Stomach smooth muscle (tissue), 2 donors: ENCODE data around the gene ELAVL2.

Experiments used
- H3K27ac ChIP-seq: one replicate; pipeline ENCODE4 v1.7.0; 2013; ENCODE audit warnings: mild to moderate bottlenecking, low read length, inconsistent platforms
- H3K27me3 ChIP-seq, 2 donors: one replicate each; pipeline ENCODE4 v1.7.0; 2013; ENCODE audit warnings: low read length in 2 of 2; ENCODE audit not compliant: insufficient read depth in 2 of 2, control insufficient read depth in 1 of 2
- H3K36me3 ChIP-seq, 2 donors: one replicate each; pipeline ENCODE4 v1.7.0; 2013; ENCODE audit warnings: low read length in 2 of 2; ENCODE audit not compliant: control insufficient read depth in 2 of 2, insufficient read depth in 2 of 2
- H3K4me1 ChIP-seq: one replicate; pipeline ENCODE4 v1.7.0; 2013; ENCODE audit warnings: low read length; ENCODE audit not compliant: control insufficient read depth, insufficient read depth
- H3K4me3 ChIP-seq, 2 donors: one replicate each; pipeline ENCODE4 v1.7.0; 2013; ENCODE audit warnings: low read length in 2 of 2
- H3K9ac ChIP-seq, 2 donors: one replicate each; pipeline ENCODE4 v1.7.0; 2013; ENCODE audit warnings: low read length in 2 of 2, mild to moderate bottlenecking in 1 of 2
- H3K9me3 ChIP-seq, 2 donors: one replicate each; pipeline ENCODE4 v1.7.0; 2013; ENCODE audit warnings: low read length in 2 of 2; ENCODE audit not compliant: control insufficient read depth in 2 of 2
- donor health status: healthy.
- donor health status: Pancreatic carcinoma.

ELAVL2 gene

GRCh38 chr9:23686257-23686656 is 139.8 kb downstream of the ELAVL2 start:
- H3K27me3 ChIP-seq = no peaks in the 10 kb centered on the region
- H3K27ac ChIP-seq = no peak overlapping the region
- H3K36me3 ChIP-seq = no peaks in the 10 kb centered on the region
- no peak overlapping the region for H3K4me3 ChIP-seq
- no peak overlapping the region for H3K9ac ChIP-seq
- no peaks in the 10 kb centered on the region for H3K9me3 ChIP-seq
- H3K4me1 ChIP-seq = no peaks in the 10 kb centered on the region

DNA sequence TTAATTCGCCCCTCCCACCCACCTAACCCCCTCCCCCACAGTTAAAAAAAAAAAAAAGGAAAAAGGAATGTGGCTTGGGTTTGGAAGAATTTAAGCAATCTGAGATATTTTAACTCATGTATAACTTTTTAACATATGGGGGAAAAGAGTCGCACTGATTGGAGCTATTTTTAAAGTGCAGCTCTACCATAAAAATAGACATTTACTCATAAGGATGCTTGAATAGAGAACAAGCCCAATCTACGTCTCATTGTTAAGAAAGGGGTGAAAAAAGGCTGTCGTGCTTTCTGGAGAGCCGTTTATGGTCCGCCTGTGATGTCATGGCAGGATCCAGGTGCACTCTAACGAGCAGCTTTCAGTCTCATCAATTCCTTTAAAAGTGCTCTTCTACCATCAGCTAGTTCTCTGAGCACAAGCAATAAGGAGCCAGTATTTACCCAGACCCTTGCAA is 142.4 kb downstream of the ELAVL2 start:
- H3K4me1 ChIP-seq = no peaks in the 10 kb centered on the region
- no peaks in the 10 kb centered on the region for H3K27me3 ChIP-seq
- no peaks in the 10 kb centered on the region for H3K36me3 ChIP-seq
- no peaks in the 10 kb centered on the region for H3K9me3 ChIP-seq
- H3K4me3 ChIP-seq = no peak overlapping the region
- no peak overlapping the region for H3K27ac ChIP-seq
- H3K9ac ChIP-seq = no peak overlapping the region

DNA sequence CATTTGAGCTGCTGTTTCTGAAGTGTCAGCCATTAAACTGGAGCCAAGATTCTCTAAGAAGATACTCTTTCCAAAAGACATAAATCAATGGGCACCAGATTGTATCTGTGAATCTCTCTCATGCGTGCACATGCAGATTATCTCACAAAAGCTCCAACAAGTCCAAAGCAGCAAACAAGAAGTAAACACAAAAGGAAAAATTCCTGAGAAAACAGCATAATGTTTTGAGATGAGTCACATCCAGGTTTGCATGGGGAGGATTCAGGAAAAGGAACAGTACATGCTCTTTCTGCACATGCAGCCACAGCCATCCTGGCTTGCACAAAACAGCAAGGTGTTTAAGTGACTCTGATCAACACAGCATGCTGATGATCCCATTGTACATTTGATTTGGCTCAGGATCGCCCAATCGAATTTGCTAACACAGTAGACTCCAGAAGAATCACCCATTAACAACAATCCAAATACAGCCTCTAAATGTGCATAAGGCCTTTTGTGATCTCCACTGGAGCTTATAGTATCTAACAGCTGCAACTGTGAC is 143.1 kb downstream of the ELAVL2 start:
- Histone ChIP-seq H3K4me1 (no peaks in the 10 kb centered on the region), H3K27ac (no peak overlapping the region), H3K27me3 (no peaks in the 10 kb centered on the region), H3K9me3 (no peaks in the 10 kb centered on the region), H3K4me3 (no peak overlapping the region), H3K36me3 (no peaks in the 10 kb centered on the region), H3K9ac (no peak overlapping the region)

DNA sequence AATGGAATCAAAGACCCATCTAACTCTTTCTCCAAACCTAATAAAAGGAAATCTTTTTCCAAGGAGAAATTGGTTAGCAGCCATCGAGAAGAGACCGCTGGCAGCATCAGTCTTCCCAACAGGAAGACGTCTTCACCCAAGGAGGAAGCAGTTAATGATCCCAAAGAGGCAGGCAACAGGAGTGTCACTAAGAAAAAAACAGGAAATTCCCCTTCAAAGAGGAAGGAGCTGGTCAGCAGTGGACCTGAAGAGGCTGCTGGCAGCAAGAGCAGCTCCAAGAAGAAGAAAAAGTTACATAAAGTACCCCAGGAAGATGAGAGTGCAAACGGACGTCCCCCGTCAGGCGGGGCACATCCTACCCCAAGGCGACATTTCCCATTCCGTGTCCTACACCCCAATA is 143.7 kb downstream of the ELAVL2 start:
- H3K9ac ChIP-seq = no peak overlapping the region
- no peak overlapping the region for H3K27ac ChIP-seq
- H3K9me3 ChIP-seq = no peaks in the 10 kb centered on the region
- no peaks in the 10 kb centered on the region for H3K36me3 ChIP-seq
- no peaks in the 10 kb centered on the region for H3K27me3 ChIP-seq
- H3K4me3 ChIP-seq = no peak overlapping the region
- no peaks in the 10 kb centered on the region for H3K4me1 ChIP-seq

GRCh38 chr9:23677446-23677845 is 148.6 kb downstream of the ELAVL2 start:
- Histone ChIP-seq H3K9me3 (no peaks in the 10 kb centered on the region), H3K27me3 (no peaks in the 10 kb centered on the region), H3K27ac (no peak overlapping the region), H3K9ac (no peak overlapping the region), H3K36me3 (no peaks in the 10 kb centered on the region), H3K4me1 (no peaks in the 10 kb centered on the region), H3K4me3 (no peak overlapping the region)

DNA sequence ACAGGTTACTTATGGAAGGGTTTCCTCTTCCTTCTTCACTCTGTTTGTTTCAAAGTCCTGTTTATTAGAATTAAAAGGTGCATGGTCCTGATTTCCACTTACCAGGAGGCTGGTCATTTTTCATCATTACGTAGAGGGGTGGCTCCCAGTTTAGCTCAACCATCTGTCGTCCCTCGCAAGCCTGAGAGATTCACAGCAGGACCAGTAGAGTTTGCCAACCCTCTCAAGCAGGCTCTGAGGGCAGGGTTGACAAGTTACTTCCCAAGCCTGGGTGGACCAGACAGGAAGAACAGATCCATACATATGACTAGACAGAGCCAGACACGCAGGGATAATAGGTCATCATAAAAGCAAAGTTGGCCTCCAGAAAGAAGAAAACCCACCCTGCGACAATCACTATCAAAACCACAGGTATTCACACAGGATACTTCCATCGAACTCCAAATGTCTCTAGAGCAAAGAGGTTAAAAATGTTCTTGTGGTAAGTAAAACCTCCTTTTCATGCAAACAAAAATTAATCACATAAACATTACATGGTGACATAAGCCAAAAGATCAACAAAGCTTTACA is 151.9 kb downstream of the ELAVL2 start:
- Histone ChIP-seq H3K4me1 (no peaks in the 10 kb centered on the region), H3K4me3 (no peak overlapping the region), H3K9me3 (no peaks in the 10 kb centered on the region), H3K9ac (no peak overlapping the region), H3K27me3 (no peaks in the 10 kb centered on the region), H3K36me3 (no peaks in the 10 kb centered on the region), H3K27ac (no peak overlapping the region)

- H3K27me3 ChIP-seq = no peaks in the 10 kb centered on the region
- no peaks in the 10 kb centered on the region for H3K4me1 ChIP-seq
- no peaks in the 10 kb centered on the region for H3K9me3 ChIP-seq
- H3K9ac ChIP-seq = no peak overlapping the region
- H3K36me3 ChIP-seq = no peaks in the 10 kb centered on the region
- no peak overlapping the region for H3K27ac ChIP-seq
- H3K4me3 ChIP-seq = no peak overlapping the region
Measured at GRCh38 chr9:23672151-23672550, 153.9 kb downstream of the ELAVL2 start.

DNA sequence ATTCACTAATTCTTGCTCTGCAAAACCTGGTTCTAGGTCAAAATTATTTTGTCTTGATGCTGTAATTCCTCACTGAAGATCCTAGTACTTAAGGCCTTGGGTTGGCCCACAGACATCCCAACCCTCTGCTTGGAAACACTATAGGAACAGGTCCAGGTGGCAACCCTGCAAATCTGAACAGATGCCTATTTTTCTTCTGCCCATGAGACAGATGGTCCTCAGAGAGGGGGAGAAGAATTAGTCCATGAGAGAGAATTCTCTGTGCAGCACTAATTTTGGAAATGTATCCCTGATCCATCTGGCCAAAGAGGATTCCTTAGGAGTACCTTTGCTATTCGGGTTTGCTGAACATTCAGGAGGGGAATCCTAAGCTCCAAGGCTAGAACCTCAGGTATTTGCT is 156.3 kb downstream of the ELAVL2 start:
- Histone ChIP-seq H3K36me3 (no peaks in the 10 kb centered on the region), H3K27ac (no peak overlapping the region), H3K9ac (no peak overlapping the region), H3K4me1 (no peaks in the 10 kb centered on the region), H3K27me3 (no peaks in the 10 kb centered on the region), H3K4me3 (no peak overlapping the region), H3K9me3 (no peaks in the 10 kb centered on the region)

- no peak overlapping the region for H3K4me3 ChIP-seq
- H3K9ac ChIP-seq = no peak overlapping the region
- H3K27ac ChIP-seq = no peak overlapping the region
- H3K27me3 ChIP-seq = no peaks in the 10 kb centered on the region
- no peaks in the 10 kb centered on the region for H3K4me1 ChIP-seq
- no peaks in the 10 kb centered on the region for H3K9me3 ChIP-seq
- H3K36me3 ChIP-seq = no peaks in the 10 kb centered on the region
Measured at GRCh38 chr9:23665635-23666034, 160.4 kb downstream of the ELAVL2 start.

DNA sequence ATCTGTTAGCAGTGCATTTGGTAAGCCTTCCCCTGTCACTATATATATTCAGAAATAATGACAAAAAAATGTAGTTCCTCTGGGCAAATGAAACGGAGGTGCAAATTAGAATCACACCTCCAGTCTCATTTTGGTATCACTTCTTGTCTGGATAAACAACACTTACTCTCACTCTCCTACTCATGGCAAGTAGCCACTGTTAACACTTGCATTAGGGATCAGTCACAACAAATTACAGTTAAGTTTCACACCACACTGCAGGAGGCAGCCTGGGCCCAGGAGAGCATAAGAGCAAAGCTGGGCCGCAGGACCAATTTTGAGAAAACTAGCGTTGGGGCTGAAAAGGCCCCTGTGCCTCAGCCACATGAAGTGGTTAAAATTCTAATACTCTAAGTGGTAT is 161.0 kb downstream of the ELAVL2 start:
- Histone ChIP-seq H3K9me3 (no peaks in the 10 kb centered on the region), H3K4me1 (peaks cover under 1% of the 10 kb centered on the region), H3K9ac (no peak overlapping the region), H3K27me3 (no peaks in the 10 kb centered on the region), H3K4me3 (no peak overlapping the region), H3K36me3 (no peaks in the 10 kb centered on the region), H3K27ac (no peak overlapping the region)

- Histone ChIP-seq H3K4me3 (no peak overlapping the region), H3K9ac (no peak overlapping the region), H3K36me3 (no peaks in the 10 kb centered on the region), H3K27me3 (no peaks in the 10 kb centered on the region), H3K4me1 (peaks cover 4% of the 10 kb centered on the region), H3K9me3 (no peaks in the 10 kb centered on the region), H3K27ac (no peak overlapping the region)
Measured at GRCh38 chr9:23663946-23664345, 162.1 kb downstream of the ELAVL2 start.
